ENCODE data around the gene NAALAD2.
"Not testable (repeated sequence)": the region's sequence is repeated elsewhere in the genome, so short reads cannot be mapped to it uniquely, and the experiment has no call there.

The NAALAD2 gene

GRCh38 chr11:90124946-90125345 is 9.5 kb upstream of the NAALAD2 start:
- TF ChIP-seq CTCF (conservative IDR thresholded peaks at IDR 0.05) = no peak
- no peak overlapping the region for H3K27ac ChIP-seq

- peak overlapping the region; percentile 89 for H3K27ac ChIP-seq
- TF ChIP-seq CTCF (conservative IDR thresholded peaks at IDR 0.05) = no peak
Measured at GRCh38 chr11:90133560-90134477, 644 bp upstream of the NAALAD2 start.

- peak overlapping the region; percentile 89 for H3K27ac ChIP-seq
- no peak for TF ChIP-seq CTCF (conservative IDR thresholded peaks at IDR 0.05)
Measured at GRCh38 chr11:90135016-90135415, 553 bp downstream of the NAALAD2 start.

GRCh38 chr11:90148900-90149299 is 14.4 kb downstream of the NAALAD2 start:
- H3K27ac ChIP-seq = no peak overlapping the region; the same call in 1 of the 2 replicates
- 0 out of 2 replicates have a peak, but pooled peaks have one; percentile 30 for TF ChIP-seq CTCF (conservative IDR thresholded peaks at IDR 0.05)

- not testable (repeated sequence) for H3K27ac ChIP-seq
Measured at GRCh38 chr11:90166982-90167573, 32.6 kb downstream of the NAALAD2 start.

GRCh38 chr11:90167704-90168103 is 33.2 kb downstream of the NAALAD2 start:
- peak overlapping the region; percentile 53; the same call in 1 of the 2 replicates for H3K27ac ChIP-seq

- TF ChIP-seq CTCF (conservative IDR thresholded peaks at IDR 0.05) = no peak
Measured at GRCh38 chr11:90168571-90168970, 34.1 kb downstream of the NAALAD2 start.

GRCh38 chr11:90171359-90171758 is 36.9 kb downstream of the NAALAD2 start:
- no peak for TF ChIP-seq CTCF (conservative IDR thresholded peaks at IDR 0.05)
- H3K27ac ChIP-seq = peak overlapping the region; percentile 53

More at GRCh38 chr11:90168571-90168970, 34.1 kb downstream of the NAALAD2 start:
- H3K27ac ChIP-seq = peak overlapping the region; percentile 53; the same call in 1 of the 2 replicates

Measured in VCaP (cell line).